Measurements from ENCODE around the gene PPP1R37.

Gene PPP1R37

GRCh38 chr19:45166723-45167252 is 73.8 kb downstream of the PPP1R37 start:
- in situ Hi-C loops (cut with MboI; ENCODE audit: low sequenced_read_pairs), result no loop called here

- in situ Hi-C loops (cut with MboI; ENCODE audit: low sequenced_read_pairs), result no loop called here
Measured at GRCh38 chr19:45168767-45169351, 75.9 kb downstream of the PPP1R37 start.

GRCh38 chr19:45169602-45170001 is 76.6 kb downstream of the PPP1R37 start:
- in situ Hi-C loops (cut with MboI; ENCODE audit: low sequenced_read_pairs), result no loop called here

- in situ Hi-C loops (cut with MboI; ENCODE audit: low sequenced_read_pairs), result no loop called here
Measured at GRCh38 chr19:45170146-45171106, 77.4 kb downstream of the PPP1R37 start.

- in situ Hi-C loops (cut with MboI; ENCODE audit: low sequenced_read_pairs), result no loop called here
Measured at GRCh38 chr19:45171211-45171623, 78.2 kb downstream of the PPP1R37 start.

GRCh38 chr19:45172173-45172572 is 79.2 kb downstream of the PPP1R37 start:
- in situ Hi-C loops (cut with MboI; ENCODE audit: low sequenced_read_pairs), result no loop called here

- in situ Hi-C loops (cut with MboI; ENCODE audit: low sequenced_read_pairs), result no loop called here
Measured at GRCh38 chr19:45172611-45173208, 79.7 kb downstream of the PPP1R37 start.

GRCh38 chr19:45173816-45174215 is 80.8 kb downstream of the PPP1R37 start:
- in situ Hi-C loops (cut with MboI; ENCODE audit: low sequenced_read_pairs), result no loop called here

- in situ Hi-C loops (cut with MboI; ENCODE audit: low sequenced_read_pairs), result no loop called here
Measured at GRCh38 chr19:45175515-45176345, 82.8 kb downstream of the PPP1R37 start.

- in situ Hi-C loops (cut with MboI; ENCODE audit: low sequenced_read_pairs), result no loop called here
Measured at GRCh38 chr19:45177817-45178261, 84.9 kb downstream of the PPP1R37 start, which contains the start of gene TRAPPC6A. TRAPPC6A (minus strand) TSS chr19:45178237; CDS start chr19:45178218, 19 bp downstream.

GRCh38 chr19:45178262-45179071 is 85.5 kb downstream of the PPP1R37 start, which contains the start of gene BLOC1S3:
BLOC1S3 (plus strand) TSS chr19:45178784; CDS start chr19:45179297, 513 bp downstream.
- in situ Hi-C loops (cut with MboI; ENCODE audit: low sequenced_read_pairs), result no loop called here

GRCh38 chr19:45179072-45179891 is 86.3 kb downstream of the PPP1R37 start:
- in situ Hi-C loops (cut with MboI; ENCODE audit: low sequenced_read_pairs), result no loop called here

GRCh38 chr19:45179892-45180370 is 87.0 kb downstream of the PPP1R37 start:
- in situ Hi-C loops (cut with MboI; ENCODE audit: low sequenced_read_pairs), result no loop called here

GRCh38 chr19:45180936-45181335 is 88.0 kb downstream of the PPP1R37 start:
- in situ Hi-C loops (cut with MboI; ENCODE audit: low sequenced_read_pairs), result no loop called here

- in situ Hi-C loops (cut with MboI; ENCODE audit: low sequenced_read_pairs), result no loop called here
Measured at GRCh38 chr19:45182758-45183157, 89.8 kb downstream of the PPP1R37 start.

GRCh38 chr19:45184115-45184514 is 91.1 kb downstream of the PPP1R37 start:
- in situ Hi-C loops (cut with MboI; ENCODE audit: low sequenced_read_pairs), result no loop called here

- in situ Hi-C loops (cut with MboI; ENCODE audit: low sequenced_read_pairs), result no loop called here
Measured at GRCh38 chr19:45186509-45187334, 93.7 kb downstream of the PPP1R37 start.

All from HL-60/S4 (cell line).